BJ (cell line): ENCODE measurements around the gene SHMT2. TPM values are rescaled to one million over a fixed set of nuclear protein-coding genes. Genes with fewer than 3 reads are reported as not detected.
A peak's percentile ranks its signal among the peaks of the same experiment; 100 is the strongest.

Source experiments
- CTCF ChIA-PET: fragments of 350-600 bp; formaldehyde crosslinking; extraction: SDS; loops from one replicate; lab custom pipeline; 2021; ENCODE audit warnings: antibody characterized with exemption, inconsistent platforms; lab: Yijun Ruan, JAX
- POLR2A ChIA-PET: fragments of 300-600 bp; sonication (Branson Sonifier 250); formaldehyde crosslinking; extraction: SDS; loops from one replicate; lab custom pipeline; 2021; ENCODE audit warnings: antibody characterized with exemption; lab: Charles Lee
- DNase-seq: peaks from one replicate; pipeline ENCODE4 v3.0.0-alpha.2; 2011; ENCODE audit warnings: low read depth
- H3K27me3 ChIP-seq: 2 replicates; pipeline ENCODE4 v1.6.0; 2011; ENCODE audit warnings: low read length; ENCODE audit not compliant: control insufficient read depth, insufficient read depth
- H3K36me3 ChIP-seq: 2 replicates; pipeline ENCODE4 v1.5.1; 2011; ENCODE audit warnings: low read length; ENCODE audit not compliant: control insufficient read depth, insufficient read depth
- H3K4me3 ChIP-seq: 2 replicates; pipeline ENCODE4 v1.5.1; 2011; ENCODE audit warnings: low read depth, mild to moderate bottlenecking, control low read depth, low read length
- polyA plus RNA-seq: library from polyadenylated mRNA; depleted of rRNA; stranded (reverse); fragments of >200 nt; gene quantifications from 2 replicates; pipeline ENCODE4 v1.2.3, GENCODE V29; 2011
- TF ChIP-seq, protein P1 (sequence below): IDR thresholded peaks from 2 replicates; pipeline ENCODE4 v1.5.1; 2011; ENCODE audit warnings: low read depth, mild to moderate bottlenecking, control low read depth, inconsistent platforms, low read length, moderate library complexity; ENCODE audit not compliant: insufficient read depth

SHMT2 gene
- polyA plus RNA-seq, 1 experiment = 550 TPM

DNA sequence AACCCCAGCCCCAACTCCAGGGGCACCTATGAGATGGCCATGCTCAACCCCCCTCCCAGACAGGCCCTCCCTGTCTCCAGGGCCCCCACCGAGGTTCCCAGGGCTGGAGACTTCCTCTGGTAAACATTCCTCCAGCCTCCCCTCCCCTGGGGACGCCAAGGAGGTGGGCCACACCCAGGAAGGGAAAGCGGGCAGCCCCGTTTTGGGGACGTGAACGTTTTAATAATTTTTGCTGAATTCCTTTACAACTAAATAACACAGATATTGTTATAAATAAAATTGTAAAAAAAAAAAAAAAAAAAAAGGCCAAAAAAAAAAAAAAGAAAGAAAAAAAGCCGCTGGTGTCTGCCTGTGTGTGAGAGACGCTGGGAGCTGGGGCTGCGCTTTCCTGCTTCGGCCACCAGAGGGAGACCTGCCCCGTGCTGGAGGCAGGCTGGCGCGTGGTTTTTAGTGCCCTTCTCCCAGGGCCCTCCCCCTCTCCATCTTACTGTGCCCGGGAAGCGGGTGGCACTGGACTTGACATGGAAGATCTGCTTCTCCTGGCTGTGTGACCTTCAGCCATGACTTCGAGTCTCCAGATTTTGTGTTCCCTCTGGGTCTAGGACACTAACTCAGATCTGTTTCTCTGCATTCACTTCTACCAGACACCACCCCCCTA is 16.3 kb upstream of the SHMT2 start:
- CTCF ChIA-PET = interaction anchor here (0.6 to 14.9 kb wide), 29 partner anchors 10 to 250 kb away, joined by 3 to 334 read pairs (median 4); partner anchors contain the start of genes GLI1, NEMP1, SHMT2 and STAC3
- TF ChIP-seq, protein P1, sequence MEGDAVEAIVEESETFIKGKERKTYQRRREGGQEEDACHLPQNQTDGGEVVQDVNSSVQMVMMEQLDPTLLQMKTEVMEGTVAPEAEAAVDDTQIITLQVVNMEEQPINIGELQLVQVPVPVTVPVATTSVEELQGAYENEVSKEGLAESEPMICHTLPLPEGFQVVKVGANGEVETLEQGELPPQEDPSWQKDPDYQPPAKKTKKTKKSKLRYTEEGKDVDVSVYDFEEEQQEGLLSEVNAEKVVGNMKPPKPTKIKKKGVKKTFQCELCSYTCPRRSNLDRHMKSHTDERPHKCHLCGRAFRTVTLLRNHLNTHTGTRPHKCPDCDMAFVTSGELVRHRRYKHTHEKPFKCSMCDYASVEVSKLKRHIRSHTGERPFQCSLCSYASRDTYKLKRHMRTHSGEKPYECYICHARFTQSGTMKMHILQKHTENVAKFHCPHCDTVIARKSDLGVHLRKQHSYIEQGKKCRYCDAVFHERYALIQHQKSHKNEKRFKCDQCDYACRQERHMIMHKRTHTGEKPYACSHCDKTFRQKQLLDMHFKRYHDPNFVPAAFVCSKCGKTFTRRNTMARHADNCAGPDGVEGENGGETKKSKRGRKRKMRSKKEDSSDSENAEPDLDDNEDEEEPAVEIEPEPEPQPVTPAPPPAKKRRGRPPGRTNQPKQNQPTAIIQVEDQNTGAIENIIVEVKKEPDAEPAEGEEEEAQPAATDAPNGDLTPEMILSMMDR = peak; percentile 97
- Histone ChIP-seq H3K4me3 (no peak overlapping the region), H3K27me3 (peaks cover 4% of the 10 kb centered on the region; the same call in 1 of the 2 replicates), H3K36me3 (peaks cover 39% of the 10 kb centered on the region)
- peak; percentile 42 for DNase-seq
- POLR2A ChIA-PET = interaction anchor here (0.5 to 1.0 kb wide), 4 partner anchors 16 to 63 kb away, joined by 4 to 12 read pairs (median 8); partner anchors contain the start of gene SHMT2

DNA sequence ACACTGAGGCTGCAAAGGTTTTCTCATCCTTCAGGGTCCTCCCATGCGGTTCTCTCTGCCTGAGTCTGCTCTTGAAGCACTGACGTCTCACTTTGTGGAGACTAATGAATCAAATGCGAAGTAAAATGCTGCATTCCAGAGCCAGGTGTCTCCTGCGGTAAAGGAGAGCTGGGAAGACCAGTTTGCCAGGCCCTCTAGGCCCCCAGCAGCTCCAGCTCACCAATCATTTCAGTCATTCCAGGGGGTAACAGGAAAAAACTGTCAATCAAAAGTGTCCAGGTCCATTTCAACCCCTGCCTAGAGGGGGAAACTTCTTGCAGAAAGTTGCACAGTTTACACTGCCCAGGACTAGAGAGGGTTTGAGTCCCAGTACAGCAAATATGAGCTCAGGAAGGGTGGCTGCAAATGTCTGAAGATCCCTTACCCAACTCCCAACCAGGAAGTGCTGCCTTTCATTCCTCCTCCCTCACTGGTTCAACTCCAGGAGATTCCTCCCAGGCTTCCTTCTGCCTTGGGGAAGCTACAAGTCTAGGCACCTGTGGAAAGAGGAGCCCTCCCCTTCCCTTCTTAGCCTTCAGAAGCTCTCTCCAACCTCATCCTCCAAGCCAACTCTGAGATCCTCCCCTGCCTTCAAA is 15.6 kb upstream of the SHMT2 start:
- peaks cover 32% of the 10 kb centered on the region for H3K36me3 ChIP-seq
- H3K4me3 ChIP-seq = no peak overlapping the region
- ChIA-PET CTCF (interaction anchor here (0.7 to 14.9 kb wide), 28 partner anchors 10 to 249 kb away, joined by 3 to 334 read pairs (median 4); partner anchors contain the start of genes GLI1, INHBE, NEMP1 and SHMT2), POLR2A (interaction anchor here (0.6 to 1.0 kb wide), 4 partner anchors 16 to 26 kb away, joined by 3 to 12 read pairs (median 6); partner anchors contain the start of gene SHMT2)
- TF ChIP-seq, protein P1 = no peak
- DNase-seq = no peak
- H3K27me3 ChIP-seq = peaks cover 4% of the 10 kb centered on the region; the same call in 1 of the 2 replicates

DNA sequence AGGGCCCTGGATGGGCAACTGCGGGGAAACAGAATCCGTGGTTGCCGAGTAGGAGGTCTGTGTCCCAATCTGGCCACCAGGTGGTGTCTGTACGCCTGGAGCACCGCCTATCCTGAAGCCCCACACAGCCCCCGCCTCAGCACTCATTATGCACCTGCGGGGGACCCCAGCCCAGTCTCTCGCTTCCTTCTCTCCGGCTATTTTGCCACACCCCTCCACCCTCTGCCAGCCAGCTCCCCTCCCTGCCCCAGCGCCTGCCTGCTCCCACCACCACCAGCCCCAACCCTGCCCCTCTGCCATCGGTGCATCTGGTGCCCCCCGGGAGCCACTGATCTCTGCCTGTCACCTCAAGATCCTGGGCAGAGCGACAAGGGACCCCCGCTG is 15.1 kb upstream of the SHMT2 start:
- no peak for DNase-seq
- Histone ChIP-seq H3K27me3 (peaks cover 4% of the 10 kb centered on the region; the same call in 1 of the 2 replicates), H3K36me3 (peaks cover 28% of the 10 kb centered on the region), H3K4me3 (no peak overlapping the region)
- ChIA-PET CTCF (interaction anchor here (0.7 to 14.9 kb wide), 26 partner anchors 9 to 248 kb away, joined by 3 to 334 read pairs (median 4); partner anchors contain the start of genes GLI1, INHBE, NEMP1 and SHMT2), POLR2A (interaction anchor here (0.8 kb wide), 1 partner anchor 15 kb away, joined by 3 read pairs; the partner anchor contains the start of gene SHMT2)
- TF ChIP-seq, protein P1 = peak; percentile 74

DNA sequence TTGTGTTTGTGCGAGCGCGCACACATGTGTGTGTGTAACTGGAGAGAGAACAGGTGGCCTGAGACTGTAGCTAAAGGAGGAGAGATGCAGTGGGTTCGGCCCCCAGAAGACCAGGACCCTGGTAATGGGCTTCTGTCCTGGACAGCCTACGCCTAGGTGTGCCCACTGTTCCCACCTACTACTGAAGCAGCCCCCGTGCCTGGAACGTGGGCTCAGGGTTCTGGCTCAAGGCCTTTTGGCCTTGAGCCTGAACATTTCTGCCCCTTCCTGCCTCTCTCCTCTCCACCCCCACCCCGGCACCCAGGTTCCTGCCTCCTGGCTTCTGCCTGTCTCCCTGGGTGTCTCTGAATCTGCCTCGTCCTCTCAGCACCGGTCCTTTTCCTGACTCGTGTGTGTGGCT is 14.4 kb upstream of the SHMT2 start:
- Histone ChIP-seq H3K36me3 (peaks cover 22% of the 10 kb centered on the region), H3K27me3 (peaks cover 9% of the 10 kb centered on the region), H3K4me3 (no peak overlapping the region)
- TF ChIP-seq, protein P1 = no peak
- no peak for DNase-seq
- CTCF ChIA-PET = interaction anchor here (0.5 to 14.9 kb wide), 11 partner anchors 8 to 238 kb away, joined by 3 to 334 read pairs (median 21); partner anchors contain the start of genes SHMT2 and STAC3
- POLR2A ChIA-PET = interaction anchor here (0.6 kb wide), 1 partner anchor 41 kb away, joined by 3 read pairs; no protein-coding TSS in a partner anchor
